ENCODE results near the gene NKD1.

- TF ChIP-seq CTCF (IDR thresholded peaks at IDR 0.05) (no peak), POLR2AphosphoS5 (IDR thresholded peaks at IDR 0.05) (no peak), POLR2A (IDR thresholded peaks at IDR 0.05) (no peak)
Measured at GRCh38 chr16:50520451-50521245, 27.5 kb upstream of the NKD1 start.

Data from breast epithelium (tissue), 3 donors.